GM21576 (cell line): Measurements from ENCODE around the gene ISOC2.

Source experiments
- ATAC-seq: cut with Tn5 transposase; IDR thresholded peaks from one replicate; pipeline ENCODE4 v1.9.1; 2021; ENCODE audit warnings: mild to moderate bottlenecking, moderate library complexity; ENCODE audit not compliant: unreplicated experiment

The ISOC2 gene

DNA sequence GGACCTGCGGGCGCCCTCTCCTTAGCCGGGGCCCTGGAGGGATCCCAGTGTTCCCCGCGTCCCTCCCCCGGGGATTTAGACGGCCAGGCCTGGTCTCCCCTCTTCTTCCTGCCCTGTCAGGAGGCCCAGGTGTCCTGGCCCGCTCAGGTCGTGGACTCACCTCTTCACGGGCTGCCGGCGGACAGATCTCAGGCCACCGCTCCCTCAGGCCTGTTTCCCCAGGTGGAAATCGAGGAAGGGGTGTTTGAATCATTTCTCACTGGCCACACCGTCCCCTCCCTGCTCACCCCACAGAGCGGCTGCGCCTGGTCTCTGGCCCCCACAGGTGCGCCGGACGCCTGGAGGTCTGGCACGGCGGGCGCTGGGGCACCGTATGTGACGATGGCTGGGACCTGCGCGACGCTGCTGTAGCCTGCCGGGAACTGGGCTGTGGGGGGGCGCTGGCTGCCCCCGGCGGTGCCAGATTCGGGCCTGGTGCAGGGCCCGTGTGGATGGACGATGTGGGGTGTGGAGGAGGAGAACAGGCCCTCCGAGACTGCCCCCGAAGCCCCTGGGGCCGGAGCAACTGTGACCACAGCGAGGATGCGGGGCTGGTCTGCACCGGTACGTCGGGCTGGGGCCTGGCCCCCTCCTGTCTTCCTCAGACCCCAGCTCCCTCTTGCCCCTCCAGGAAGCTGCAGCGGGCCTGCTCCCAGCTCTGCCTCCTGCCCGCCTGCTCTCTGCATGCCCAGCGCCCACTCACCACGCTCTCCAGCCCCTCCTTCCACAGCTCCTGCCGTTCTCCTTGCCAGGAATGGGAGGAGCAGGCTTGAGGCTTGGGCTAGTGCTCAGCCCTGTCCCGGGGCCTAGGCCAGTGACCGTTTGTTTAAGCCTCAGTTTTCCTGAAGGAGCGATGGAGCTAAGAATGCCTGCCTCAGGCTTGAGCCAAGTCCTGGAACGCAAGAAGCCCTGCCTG lies 29.3 kb upstream of the ISOC2 start:
- ATAC-seq = no peak

DNA sequence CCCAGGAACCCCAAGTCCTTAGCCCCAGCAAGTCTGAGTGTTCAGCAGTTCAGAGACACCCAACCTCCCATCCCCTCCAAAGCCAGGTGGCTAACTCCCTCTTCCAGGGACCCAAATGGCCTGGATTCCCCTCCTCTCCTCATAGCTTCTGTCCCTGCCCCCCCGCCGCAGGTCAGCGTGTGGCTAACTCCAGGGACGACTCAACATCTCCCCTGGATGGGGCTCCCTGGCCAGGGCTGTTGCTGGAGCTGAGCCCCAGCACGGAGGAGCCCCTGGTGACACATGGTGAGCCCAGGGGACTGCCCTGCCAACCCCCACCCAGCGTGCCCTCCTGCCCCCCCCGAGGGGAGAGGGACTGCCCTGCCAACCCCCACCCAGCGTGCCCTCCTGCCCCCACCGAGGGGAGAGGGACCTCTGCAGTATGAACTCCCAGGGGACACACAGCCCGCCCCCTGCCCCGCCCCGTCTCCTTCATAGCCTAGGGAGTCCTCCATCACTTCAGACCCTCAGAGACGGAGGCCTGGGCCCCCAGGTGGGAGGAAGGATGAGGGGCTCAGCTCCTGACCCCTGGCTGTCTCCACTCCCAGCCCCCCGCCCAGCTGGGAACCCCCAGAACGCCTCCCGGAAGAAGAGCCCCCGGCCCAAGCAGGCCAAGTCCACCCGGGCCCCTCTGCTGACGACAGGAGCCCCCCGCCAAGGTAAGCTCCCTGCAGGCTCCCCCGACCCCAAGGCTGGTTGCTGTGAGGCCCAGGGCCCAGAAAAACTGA lies 28.5 kb upstream of the ISOC2 start:
- ATAC-seq = no peak

DNA sequence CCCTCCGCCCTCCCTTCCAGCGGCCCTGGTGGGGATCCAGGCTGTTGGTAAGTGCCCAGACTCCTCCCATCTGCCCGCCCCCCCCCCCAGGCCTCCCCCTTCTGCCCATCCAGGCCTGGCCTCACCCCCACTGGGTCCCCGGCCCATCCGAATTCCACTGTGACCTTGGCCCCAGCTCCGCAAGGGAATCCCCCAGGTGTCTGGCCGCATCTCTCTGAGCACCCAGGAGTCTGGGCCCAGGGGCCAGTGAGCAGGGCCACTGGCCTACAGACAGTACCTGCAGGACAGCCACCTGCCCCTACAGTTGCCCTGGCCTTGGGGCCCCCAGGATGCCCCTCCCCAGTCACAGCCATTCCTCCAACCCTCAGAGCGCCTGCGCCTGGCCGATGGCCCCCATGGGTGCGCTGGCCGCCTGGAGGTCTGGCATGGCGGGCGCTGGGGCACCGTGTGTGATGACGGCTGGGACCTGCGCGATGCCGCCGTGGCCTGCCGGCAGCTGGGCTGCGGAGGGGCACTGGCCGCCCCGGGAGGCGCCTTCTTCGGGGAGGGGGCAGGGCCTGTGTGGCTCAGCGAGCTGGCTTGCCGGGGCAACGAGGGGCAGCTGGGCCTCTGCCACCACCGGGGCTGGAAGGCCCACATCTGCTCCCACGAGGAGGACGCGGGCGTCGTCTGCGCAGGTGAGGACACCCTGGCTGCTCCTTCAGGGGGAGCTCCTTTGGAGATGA lies 27.7 kb upstream of the ISOC2 start:
- no peak for ATAC-seq

DNA sequence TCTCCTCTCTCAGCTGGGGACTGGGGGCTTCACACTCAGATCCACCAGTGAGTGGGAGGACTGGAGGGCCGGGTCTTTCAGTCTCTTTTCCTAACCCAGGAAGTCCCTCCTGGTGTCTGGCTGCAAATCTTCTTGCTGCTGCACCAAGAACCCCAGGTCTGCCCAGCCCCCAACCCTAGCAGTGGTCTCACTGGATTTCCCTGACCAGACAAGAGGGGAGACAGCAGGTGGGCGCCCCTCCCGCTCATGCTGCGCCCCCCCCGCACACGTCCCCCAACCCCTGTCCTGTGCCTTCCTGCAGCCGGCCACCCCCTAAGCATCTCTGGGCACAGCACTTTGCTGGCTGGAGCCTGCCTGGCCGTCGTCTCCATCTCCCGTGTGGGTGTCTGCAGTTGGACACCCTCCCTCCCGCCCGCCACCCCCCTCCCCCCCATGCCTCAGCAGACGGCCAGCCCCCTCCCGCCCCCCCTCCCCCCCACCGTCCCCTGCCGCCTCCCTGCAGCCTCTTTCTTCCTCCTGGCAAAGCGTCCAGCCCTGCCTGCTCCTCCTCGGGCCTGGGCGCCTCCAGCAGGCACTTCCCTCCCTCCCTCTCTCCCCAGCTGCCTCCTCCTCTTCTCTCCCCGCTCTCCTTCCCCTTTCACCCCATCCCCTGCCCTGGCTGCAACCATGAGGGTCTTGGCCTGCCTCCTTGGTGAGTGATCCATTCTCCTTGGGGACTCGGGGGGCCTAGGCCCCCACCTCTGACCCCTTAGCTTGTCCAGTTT lies 26.7 kb upstream of the ISOC2 start, which contains the start of gene SSC5D:
Gene SSC5D, plus strand, starts transcription at position 513 of the 764 bp plus-strand sequence. Its CDS starts 154 bp downstream, at position 667.
- ATAC-seq = no peak

DNA sequence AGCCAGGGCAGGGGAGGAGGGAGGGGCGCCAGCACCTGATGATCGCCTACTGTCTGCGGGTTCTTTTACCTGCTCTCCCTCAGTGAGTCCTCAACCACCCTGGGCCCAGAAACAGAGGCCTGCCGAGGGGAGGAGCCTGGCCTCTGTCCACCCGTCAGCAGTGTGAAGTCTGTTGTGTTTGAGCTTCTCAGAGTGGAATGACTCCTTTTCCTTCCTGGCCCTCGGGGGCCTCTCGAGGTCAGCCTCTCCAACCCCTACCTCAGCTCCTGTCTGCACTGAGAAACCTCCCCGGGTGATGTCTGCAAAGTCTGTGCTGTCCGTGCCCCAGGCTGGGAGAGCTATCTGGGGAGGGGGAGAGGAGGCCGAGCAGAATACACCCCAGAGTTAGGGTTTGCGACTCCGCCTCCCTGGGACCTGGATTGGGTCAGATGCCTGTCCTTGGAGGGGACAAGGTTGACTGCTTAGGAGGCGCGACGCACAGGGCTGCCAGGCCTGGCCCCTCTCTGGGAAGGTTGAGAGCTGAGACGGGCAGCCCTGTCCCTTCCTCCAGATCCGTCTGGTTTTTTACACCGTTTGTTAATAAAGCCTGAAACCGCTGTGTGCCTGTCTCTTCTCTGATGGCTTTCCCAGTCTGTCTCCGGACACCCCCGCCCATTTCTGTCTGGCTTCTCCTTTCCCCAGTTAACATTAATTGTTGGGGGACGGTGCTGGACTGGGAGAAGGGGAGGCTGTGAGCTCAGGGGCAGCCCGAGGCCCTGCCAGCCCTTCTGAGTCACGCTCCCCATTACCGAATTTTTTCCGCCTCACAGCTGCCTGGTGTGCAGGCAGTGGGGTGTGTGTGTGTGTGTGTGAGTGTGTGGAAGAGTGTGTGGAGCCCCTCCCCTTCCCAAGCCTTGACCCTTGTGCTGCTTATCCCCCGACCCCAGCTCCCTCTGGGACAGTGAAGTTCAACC lies 25.8 kb upstream of the ISOC2 start:
- no peak for ATAC-seq

DNA sequence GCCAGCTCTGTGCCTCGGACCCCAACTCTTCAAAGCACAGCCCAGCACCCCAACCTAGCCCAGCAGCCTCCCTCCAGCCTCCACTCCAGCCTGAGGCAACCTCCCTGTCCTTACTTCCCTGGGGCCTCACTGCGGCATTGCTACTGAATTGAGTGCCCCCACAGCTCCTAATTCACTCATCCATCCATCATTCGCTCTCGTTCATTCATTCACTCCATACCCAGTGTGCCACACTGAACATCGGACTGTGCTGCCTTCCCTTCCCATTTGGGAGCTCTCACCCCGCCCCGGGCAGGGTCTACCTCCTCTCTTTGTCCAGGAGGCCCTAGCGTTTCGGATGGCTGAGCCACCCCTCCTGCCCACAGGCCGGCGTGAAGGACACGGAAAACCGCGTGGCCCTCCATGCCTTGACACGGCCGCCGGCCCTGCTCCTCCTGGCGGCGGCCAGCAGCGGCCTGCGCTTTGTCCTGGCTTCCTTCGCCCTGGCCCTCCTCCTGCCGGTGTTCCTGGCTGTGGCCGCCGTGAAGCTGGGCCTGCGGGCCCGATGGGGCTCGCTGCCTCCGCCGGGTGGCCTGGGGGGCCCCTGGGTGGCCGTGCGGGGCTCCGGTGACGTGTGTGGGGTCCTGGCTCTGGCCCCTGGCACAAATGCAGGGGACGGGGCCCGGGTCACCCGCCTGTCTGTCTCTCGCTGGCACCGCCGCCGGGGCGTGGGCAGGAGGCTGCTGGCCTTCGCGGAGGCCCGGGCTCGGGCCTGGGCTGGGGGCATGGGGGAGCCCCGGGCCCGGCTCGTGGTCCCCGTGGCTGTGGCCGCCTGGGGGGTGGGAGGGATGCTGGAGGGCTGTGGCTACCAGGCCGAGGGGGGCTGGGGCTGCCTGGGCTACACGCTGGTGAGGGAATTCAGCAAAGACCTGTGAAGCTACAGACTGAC lies 24.9 kb upstream of the ISOC2 start:
- ATAC-seq = no peak

DNA sequence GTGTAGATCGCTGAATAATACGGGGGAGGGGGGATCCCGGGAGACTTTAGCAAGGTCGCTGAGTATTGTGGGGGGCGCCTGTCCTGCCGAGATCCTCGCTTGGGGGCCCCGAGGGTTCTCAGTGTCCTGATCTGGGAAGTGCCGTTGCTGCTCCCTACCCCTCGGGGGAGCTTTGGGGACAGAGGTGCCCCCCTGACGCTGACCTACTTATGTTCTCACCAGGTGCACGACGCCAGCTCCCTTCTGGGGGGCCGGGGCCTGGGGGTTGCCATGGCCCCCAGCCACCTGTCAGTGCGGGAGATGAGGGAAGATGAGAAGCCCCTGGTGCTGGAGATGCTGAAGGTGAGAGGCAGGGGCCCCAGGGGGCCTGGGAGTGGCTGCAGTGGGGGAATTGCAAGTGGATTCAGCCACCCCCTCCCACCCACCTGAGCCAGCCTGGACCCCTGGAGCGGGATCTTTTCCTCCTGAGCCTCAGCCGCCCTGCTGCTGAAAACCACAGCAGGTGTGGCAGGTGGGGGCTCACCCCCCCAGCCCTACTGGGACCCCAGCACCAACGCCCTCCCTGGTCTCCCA lies 24.1 kb upstream of the ISOC2 start:
- ATAC-seq = no peak

DNA sequence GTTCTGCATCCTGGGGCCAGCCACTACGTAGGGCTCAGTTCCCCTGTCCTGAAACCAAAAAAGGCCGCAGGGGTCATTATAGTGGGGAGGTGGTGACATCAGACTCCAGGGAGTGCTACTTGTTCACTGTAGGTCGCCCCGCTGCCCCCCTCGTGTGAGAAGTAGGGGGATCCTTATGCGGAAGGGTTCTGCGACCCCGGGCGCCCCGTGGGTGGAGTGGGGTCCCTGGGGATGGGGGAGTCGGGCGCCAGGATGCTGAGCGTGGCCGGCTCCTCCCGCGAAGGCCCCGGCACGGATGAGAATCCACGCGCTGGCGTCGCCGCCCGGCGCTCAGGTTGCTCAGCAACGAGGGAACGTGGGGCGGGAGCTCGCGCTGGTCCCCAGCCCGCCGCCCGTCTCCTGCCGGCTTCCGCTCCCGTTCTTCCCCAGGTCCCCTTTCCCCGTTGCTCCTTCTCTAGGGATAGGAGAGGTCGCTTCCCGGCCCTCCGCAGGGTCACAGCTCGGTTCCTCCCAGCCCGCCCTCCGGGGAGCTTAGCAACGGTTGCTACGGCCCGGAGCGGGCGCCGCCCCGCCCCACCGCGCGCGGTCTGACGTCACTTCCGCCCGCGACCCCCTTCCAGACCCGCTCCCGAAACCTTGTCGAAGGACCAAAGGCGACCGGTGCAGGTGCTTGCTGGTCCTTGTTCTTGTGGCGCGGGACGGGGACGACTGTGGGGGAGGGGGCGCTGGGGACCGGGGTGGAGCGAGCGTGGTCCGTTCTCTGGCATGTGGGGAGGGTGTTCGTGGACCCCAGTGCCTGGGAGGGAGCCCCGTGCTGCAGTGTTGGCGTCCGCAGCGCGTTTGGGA lies 23.4 kb upstream of the ISOC2 start, which contains the start of gene NAT14:
Gene NAT14, plus strand, starts transcription at position 596 of the 846 bp plus-strand sequence. CDS start 521 bp downstream, outside the sequence.
- no peak for ATAC-seq

DNA sequence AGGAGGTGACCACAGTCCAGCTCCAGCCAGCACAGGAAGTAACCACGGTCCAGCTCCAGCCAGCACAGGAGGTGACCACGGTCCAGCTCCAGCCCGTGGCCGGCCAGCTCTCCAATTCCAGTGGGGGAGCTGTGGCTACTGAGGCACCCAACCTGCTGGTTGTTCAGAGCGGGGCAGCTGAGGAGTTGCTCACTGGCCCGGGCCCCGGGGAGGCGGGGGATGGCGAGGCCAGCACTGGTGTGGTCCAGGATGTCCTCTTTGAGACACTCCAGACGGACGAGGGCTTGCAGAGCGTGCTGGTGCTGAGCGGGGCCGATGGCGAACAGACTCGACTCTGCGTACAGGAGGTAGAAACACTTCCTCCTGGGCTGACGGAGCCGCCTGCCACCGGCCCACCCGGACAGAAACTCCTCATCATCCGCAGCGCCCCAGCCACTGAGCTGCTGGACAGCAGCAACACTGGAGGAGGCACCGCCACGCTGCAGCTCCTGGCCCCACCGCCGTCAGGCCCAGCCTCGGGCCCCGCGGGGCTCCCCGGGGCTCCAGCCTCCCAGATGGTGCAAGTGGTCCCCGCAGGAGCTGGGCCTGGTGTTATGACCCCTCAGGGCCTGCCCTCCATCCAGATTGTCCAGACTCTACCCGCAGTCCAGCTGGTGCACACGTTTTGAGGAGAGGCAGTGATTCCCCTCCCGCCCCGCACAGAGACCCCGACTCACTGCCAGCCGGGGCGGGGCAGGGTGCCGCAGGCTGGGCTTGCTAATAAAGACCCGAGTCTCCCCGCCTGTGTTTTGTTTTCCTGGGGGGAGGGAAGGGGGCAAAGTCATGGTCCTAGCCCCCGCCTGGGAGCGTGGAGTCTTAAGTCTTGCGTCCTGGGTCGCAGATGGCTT lies 22.5 kb upstream of the ISOC2 start:
- no peak for ATAC-seq

DNA sequence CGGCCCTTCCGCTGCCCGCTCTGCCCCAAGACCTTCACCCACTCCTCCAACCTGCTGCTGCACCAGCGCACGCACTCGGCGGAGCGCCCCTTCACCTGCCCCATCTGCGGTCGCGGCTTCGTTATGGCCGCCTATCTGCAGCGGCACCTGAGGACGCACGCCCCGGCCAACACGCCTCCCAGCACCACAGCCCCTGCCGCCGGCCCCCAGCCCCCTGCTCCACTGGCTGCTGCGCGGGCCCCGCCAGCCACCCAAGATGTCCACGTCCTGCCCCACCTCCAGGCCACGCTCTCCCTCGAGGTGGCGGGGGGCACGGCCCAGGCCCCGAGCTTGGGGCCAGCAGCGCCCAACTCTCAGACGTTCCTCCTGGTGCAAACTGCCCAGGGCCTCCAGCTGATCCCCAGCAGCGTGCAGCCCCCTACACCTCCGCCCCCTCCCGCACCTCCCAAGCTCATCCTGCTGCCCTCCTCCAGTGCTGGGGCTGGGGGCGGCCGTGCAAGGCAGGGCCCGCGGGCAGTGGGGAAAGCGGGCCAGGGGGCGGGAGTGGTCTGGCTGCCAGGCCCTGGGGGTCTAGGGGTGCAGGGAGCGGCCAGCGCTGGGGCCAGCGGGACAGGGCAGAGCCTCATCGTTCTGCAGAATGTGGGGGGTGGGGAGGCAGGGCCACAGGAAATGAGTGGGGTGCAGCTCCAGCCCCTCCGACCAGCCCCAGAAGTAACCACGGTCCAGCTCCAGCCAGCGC lies 21.7 kb upstream of the ISOC2 start:
- no peak for ATAC-seq

DNA sequence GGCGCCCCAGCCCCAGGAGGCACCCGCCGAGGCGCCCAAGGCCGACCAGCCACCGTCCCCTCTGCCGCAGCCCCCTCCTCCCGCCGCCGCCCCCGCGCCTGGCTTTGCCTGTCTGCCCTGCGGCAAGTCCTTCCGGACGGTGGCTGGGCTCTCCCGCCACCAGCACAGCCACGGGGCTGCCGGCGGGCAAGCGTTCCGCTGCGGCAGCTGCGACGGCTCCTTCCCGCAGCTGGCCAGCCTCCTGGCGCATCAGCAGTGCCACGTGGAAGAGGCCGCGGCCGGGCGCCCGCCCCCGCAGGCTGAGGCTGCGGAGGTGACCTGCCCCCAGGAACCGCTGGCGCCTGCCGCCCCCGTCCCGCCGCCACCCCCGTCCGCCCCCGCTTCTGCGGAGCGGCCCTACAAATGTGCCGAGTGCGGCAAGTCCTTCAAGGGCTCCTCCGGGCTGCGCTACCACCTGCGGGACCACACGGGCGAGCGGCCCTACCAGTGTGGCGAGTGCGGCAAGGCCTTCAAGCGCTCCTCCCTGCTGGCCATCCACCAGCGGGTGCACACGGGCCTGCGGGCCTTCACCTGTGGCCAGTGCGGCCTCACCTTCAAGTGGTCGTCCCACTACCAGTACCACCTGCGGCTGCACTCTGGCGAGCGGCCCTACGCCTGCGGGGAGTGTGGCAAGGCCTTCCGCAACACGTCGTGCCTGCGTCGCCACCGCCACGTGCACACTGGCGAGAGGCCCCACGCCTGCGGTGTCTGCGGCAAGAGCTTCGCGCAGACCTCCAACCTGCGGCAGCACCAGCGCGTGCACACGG lies 20.9 kb upstream of the ISOC2 start:
- ATAC-seq = no peak

DNA sequence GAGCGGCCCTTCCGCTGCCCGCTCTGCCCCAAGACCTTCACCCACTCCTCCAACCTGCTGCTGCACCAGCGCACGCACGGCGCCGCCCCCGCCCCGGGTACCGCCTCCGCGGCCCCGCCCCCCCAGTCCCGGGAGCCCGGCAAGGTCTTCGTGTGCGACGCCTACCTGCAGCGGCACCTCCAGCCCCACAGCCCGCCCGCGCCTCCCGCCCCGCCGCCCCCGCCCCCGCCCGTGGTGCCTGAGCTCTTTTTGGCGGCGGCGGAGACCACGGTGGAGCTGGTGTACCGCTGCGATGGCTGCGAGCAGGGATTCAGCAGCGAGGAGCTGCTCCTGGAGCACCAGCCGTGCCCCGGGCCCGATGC lies 20.3 kb upstream of the ISOC2 start:
- no peak for ATAC-seq

DNA sequence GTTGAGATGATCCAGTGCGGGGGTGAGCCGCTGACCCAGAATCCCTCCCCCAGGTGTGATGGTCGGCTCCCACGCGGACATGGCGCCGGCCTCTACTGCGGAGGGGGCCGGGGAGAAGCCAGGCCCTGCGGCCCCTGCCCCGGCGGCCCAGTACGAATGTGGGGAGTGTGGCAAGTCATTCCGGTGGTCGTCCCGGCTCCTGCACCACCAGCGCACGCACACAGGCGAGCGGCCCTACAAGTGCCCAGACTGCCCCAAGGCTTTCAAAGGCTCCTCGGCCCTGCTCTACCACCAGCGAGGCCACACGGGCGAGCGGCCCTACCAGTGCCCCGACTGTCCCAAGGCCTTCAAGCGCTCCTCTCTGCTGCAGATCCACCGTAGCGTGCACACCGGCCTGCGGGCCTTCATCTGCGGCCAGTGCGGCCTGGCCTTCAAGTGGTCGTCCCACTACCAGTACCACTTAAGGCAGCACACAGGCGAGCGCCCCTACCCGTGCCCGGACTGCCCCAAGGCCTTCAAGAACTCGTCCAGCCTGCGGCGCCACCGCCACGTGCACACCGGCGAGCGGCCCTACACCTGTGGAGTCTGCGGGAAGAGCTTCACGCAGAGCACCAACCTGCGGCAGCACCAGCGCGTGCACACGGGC lies 19.8 kb upstream of the ISOC2 start:
- ATAC-seq = no peak
